SK-N-SH treated with all-trans-retinoic acid at 6 μM for 48 hours (cell line): ENCODE data around the gene PET100.

ENCODE experiments used
- ARNTL ChIP-seq: fragments of 450-650 bp; formaldehyde crosslinking; IDR thresholded peaks from 2 replicates; pipeline ENCODE4 v1.5.0; 2020; ENCODE audit warnings: low read depth, mild to moderate bottlenecking, moderate library complexity, borderline replicate concordance
- TSHZ2 ChIP-seq: fragments of 250-450 bp; sonication (Bioruptor Pico); IDR thresholded peaks from 2 replicates; pipeline ENCODE4 v1.5.0; 2020; ENCODE audit warnings: mild to moderate bottlenecking, moderate library complexity

- no peak for TF ChIP-seq TSHZ2
- TF ChIP-seq ARNTL (CRISPR knock-in tag) = no peak
Measured at GRCh38 chr19:7620442-7621412, 8.9 kb upstream of the PET100 start.
